ENCODE results near the gene ATP2A2. TPM values are rescaled to one million over a fixed set of nuclear protein-coding genes. Genes with fewer than 3 reads are reported as not detected.
"Not testable (repeated sequence)": the region's sequence is repeated elsewhere in the genome, so short reads cannot be mapped to it uniquely, and the experiment has no call there.

The ATP2A2 gene
- total and polyA plus RNA-seq, 4 donors = 20.9 to 198 (median 67.6) TPM

GRCh38 chr12:110373962-110374611, 93.0 kb downstream of the ATP2A2 start (continued):
- TF ChIP-seq ZBTB33 (IDR thresholded peaks at IDR 0.05) (no peak), JUND (IDR thresholded peaks at IDR 0.05) (no peak), FOXA1 (IDR thresholded peaks at IDR 0.05) (no peak), NR2F2 (IDR thresholded peaks at IDR 0.05) (no peak)

- H3K9ac ChIP-seq (ENCODE audit: low read depth in 1 of 2, low read length in 2 of 2); DNase-seq (ENCODE audit: low spot score); H3K4me3 ChIP-seq (ENCODE audit: low read depth in 1 of 3, low read length in 3 of 3); H3K27ac ChIP-seq (ENCODE audit: low read depth in 1 of 2, low read length in 2 of 2); H3K27me3 ChIP-seq (ENCODE audit: control insufficient read depth in 4 of 4, insufficient read depth in 4 of 4, low read length in 3 of 4); H3K9me3 ChIP-seq (ENCODE audit: control insufficient read depth in 4 of 4, low read length in 3 of 4); H3K4me1 ChIP-seq (ENCODE audit: control insufficient read depth in 4 of 4, insufficient read depth in 4 of 4, low read length in 3 of 4): not testable (repeated sequence)
- 93% methylated on average over 17 of the region's 17 CpGs for WGBS
- H3K36me3 ChIP-seq (ENCODE audit: control insufficient read depth in 4 of 4, insufficient read depth in 3 of 4, low read depth in 1 of 4, low read length in 3 of 4) = peaks cover 23 to 65% (median 54%) of the 10 kb centered on the region in 4 donors
Measured at GRCh38 chr12:110378131-110378790, 97.2 kb downstream of the ATP2A2 start.

GRCh38 chr12:110379197-110379596, 98.2 kb downstream of the ATP2A2 start:
- no peak for TF ChIP-seq RXRA (IDR thresholded peaks at IDR 0.05)
- no peak for TF ChIP-seq CTCF (IDR thresholded peaks at IDR 0.05; ENCODE audit: low read depth, low read length, missing input control)
- no peak for TF ChIP-seq FOXA1 (IDR thresholded peaks at IDR 0.05)
- no peak for TF ChIP-seq ZBTB33 (IDR thresholded peaks at IDR 0.05)
- TF ChIP-seq HNF4G (IDR thresholded peaks at IDR 0.05) = no peak
- TF ChIP-seq GABPA (IDR thresholded peaks at IDR 0.05 in 1 of 2, conservative IDR thresholded peaks at IDR 0.05 in 1 of 2) = no peak
- TF ChIP-seq SP1 (IDR thresholded peaks at IDR 0.05) = no peak
- TF ChIP-seq JUND (IDR thresholded peaks at IDR 0.05) = no peak
- TF ChIP-seq YY1 (IDR thresholded peaks at IDR 0.05) = no peak
- TF ChIP-seq FOXA2 (IDR thresholded peaks at IDR 0.05) = no peak
- no peak for TF ChIP-seq REST (IDR thresholded peaks at IDR 0.05)
- no peak for TF ChIP-seq TAF1 (conservative IDR thresholded peaks at IDR 0.05)
- no peak for TF ChIP-seq MAX (IDR thresholded peaks at IDR 0.05)
- no peak for TF ChIP-seq EGR1 (IDR thresholded peaks at IDR 0.05; ENCODE audit: low read depth in 2 of 2)
- TF ChIP-seq HNF4A (conservative IDR thresholded peaks at IDR 0.05) = no peak
- TF ChIP-seq RAD21 (IDR thresholded peaks at IDR 0.05) = no peak
- TF ChIP-seq NR2F2 (IDR thresholded peaks at IDR 0.05) = no peak
- TF ChIP-seq ATF3 (IDR thresholded peaks at IDR 0.05) = no peak
- Histone ChIP-seq H3K9me3 (ENCODE audit: control insufficient read depth in 4 of 4, low read length in 3 of 4) (no peaks in the 10 kb centered on the region), H3K9ac (ENCODE audit: low read depth in 1 of 2, low read length in 2 of 2) (no peak overlapping the region), H3K27ac (ENCODE audit: low read depth in 1 of 2, low read length in 2 of 2) (no peak overlapping the region), H3K4me3 (ENCODE audit: low read depth in 1 of 3, low read length in 3 of 3) (no peak overlapping the region), H3K27me3 (ENCODE audit: control insufficient read depth in 4 of 4, insufficient read depth in 4 of 4, low read length in 3 of 4) (no peaks in the 10 kb centered on the region), H3K36me3 (ENCODE audit: control insufficient read depth in 4 of 4, insufficient read depth in 3 of 4, low read depth in 1 of 4, low read length in 3 of 4) (peaks cover 17 to 56% (median 45%) of the 10 kb centered on the region in 4 donors), H3K4me1 (ENCODE audit: control insufficient read depth in 4 of 4, insufficient read depth in 4 of 4, low read length in 3 of 4) (no peaks in the 10 kb centered on the region)
- DNase-seq (ENCODE audit: low spot score) = no peak
- 91% methylated on average over 3 of the region's 3 CpGs for whole genome bisulfite sequencing

All from liver (tissue), 9 donors.